H9 (cell line): ENCODE data around the gene LARP6. TPM values are rescaled to one million over a fixed set of nuclear protein-coding genes. Genes with fewer than 3 reads are reported as not detected.

Experiments
- DNase-seq: peaks from one replicate; pipeline ENCODE4 v3.0.0-alpha.2; 2017
- H2AFZ ChIP-seq: one replicate; pipeline ENCODE4 v1.6.1; 2013; ENCODE audit warnings: mild to moderate bottlenecking, low read length, control low read depth, moderate library complexity
- H2AK5ac ChIP-seq: 2 replicates; pipeline ENCODE4 v1.6.1; 2013; ENCODE audit warnings: low read length, control low read depth, mixed read lengths; ENCODE audit not compliant: insufficient read length
- H2BK120ac ChIP-seq: one replicate; pipeline ENCODE4 v1.6.1; 2013; ENCODE audit warnings: low read depth, mild to moderate bottlenecking, low read length, control low read depth, inconsistent platforms; ENCODE audit not compliant: poor library complexity, severe bottlenecking
- H2BK12ac ChIP-seq: 2 replicates; pipeline ENCODE4 v1.6.1; 2013; ENCODE audit warnings: low read length, control low read depth, mixed read lengths, low read depth; ENCODE audit not compliant: insufficient read length
- H2BK15ac ChIP-seq: 2 replicates; pipeline ENCODE4 v1.6.1; 2013; ENCODE audit warnings: low read depth, low read length, control low read depth
- H2BK20ac ChIP-seq: one replicate; pipeline ENCODE4 v1.6.1; 2013; ENCODE audit warnings: low read depth, mild to moderate bottlenecking, low read length, control low read depth, inconsistent platforms; ENCODE audit not compliant: poor library complexity, severe bottlenecking
- H2BK5ac ChIP-seq: 2 replicates; pipeline ENCODE4 v1.6.1; 2013; ENCODE audit warnings: low read length, control low read depth, mixed read lengths; ENCODE audit not compliant: insufficient read length
- H3K14ac ChIP-seq: 2 replicates; pipeline ENCODE4 v1.6.1; 2013; ENCODE audit warnings: low read length, control low read depth; ENCODE audit not compliant: insufficient read depth
- H3K18ac ChIP-seq: 2 replicates; pipeline ENCODE4 v1.6.1; 2013; ENCODE audit warnings: low read depth, mild to moderate bottlenecking, mixed read lengths, low read length, control low read depth; ENCODE audit not compliant: insufficient read length
- H3K23ac ChIP-seq: 2 replicates; pipeline ENCODE4 v1.6.1; 2013; ENCODE audit warnings: low read length, control low read depth, mixed read lengths, low read depth; ENCODE audit not compliant: insufficient read length
- H3K23me2 ChIP-seq: 2 replicates; pipeline ENCODE4 v1.6.1; 2013; ENCODE audit warnings: low read depth, mild to moderate bottlenecking, mixed read lengths, low read length, control low read depth; ENCODE audit not compliant: insufficient read length, poor library complexity, severe bottlenecking
- H3K27ac ChIP-seq: 2 replicates; pipeline ENCODE4 v1.5.1; 2013; ENCODE audit warnings: low read length, control low read depth, mixed read lengths, low read depth; ENCODE audit not compliant: insufficient read length
- H3K27me3 ChIP-seq: 2 replicates; pipeline ENCODE4 v1.6.1; 2013; ENCODE audit warnings: low read length, control low read depth, inconsistent platforms; ENCODE audit not compliant: insufficient read depth
- H3K4ac ChIP-seq: 2 replicates; pipeline ENCODE4 v1.6.1; 2013; ENCODE audit warnings: low read depth, mild to moderate bottlenecking, control low read depth, inconsistent platforms, low read length, moderate library complexity
- H3K4me1 ChIP-seq: 2 replicates; pipeline ENCODE4 v1.6.1; 2013; ENCODE audit warnings: low read length, control low read depth, inconsistent platforms; ENCODE audit not compliant: insufficient read depth
- H3K4me2 ChIP-seq: 2 replicates; pipeline ENCODE4 v1.6.1; 2013; ENCODE audit warnings: low read length, control low read depth, mixed read lengths; ENCODE audit not compliant: insufficient read length, insufficient read depth
- H3K56ac ChIP-seq: 2 replicates; pipeline ENCODE4 v1.6.1; 2013; ENCODE audit warnings: low read depth, mild to moderate bottlenecking, mixed read lengths, low read length, control low read depth; ENCODE audit not compliant: insufficient read length
- H3K79me1 ChIP-seq: 2 replicates; pipeline ENCODE4 v1.6.1; 2013; ENCODE audit warnings: low read depth, mild to moderate bottlenecking, moderate library complexity, low read length, control low read depth, inconsistent platforms; ENCODE audit not compliant: insufficient read depth, poor library complexity, severe bottlenecking
- H3K79me2 ChIP-seq: 2 replicates; pipeline ENCODE4 v1.6.1; 2013; ENCODE audit warnings: low read length, control low read depth, inconsistent platforms; ENCODE audit not compliant: insufficient read depth
- H3K9ac ChIP-seq: 2 replicates; pipeline ENCODE4 v1.6.1; 2013; ENCODE audit warnings: low read length, control low read depth, mixed read lengths; ENCODE audit not compliant: insufficient read length; ENCODE audit errors: extremely low read depth
- H3K9me3 ChIP-seq: one replicate; pipeline ENCODE4 v1.6.1; 2013; ENCODE audit warnings: low read depth, low read length, inconsistent platforms; ENCODE audit not compliant: control insufficient read depth
- H3T11ph ChIP-seq: one replicate; pipeline ENCODE4 v1.6.1; 2013; ENCODE audit warnings: mild to moderate bottlenecking, low read length, control low read depth, inconsistent platforms
- H4K20me1 ChIP-seq: one replicate; pipeline ENCODE4 v1.6.1; 2013; ENCODE audit not compliant: control insufficient read depth, insufficient read length, insufficient read depth
- H4K5ac ChIP-seq: 2 replicates; pipeline ENCODE4 v1.6.1; 2013; ENCODE audit warnings: low read depth, mild to moderate bottlenecking, mixed read lengths, low read length, control low read depth; ENCODE audit not compliant: insufficient read length
- H4K8ac ChIP-seq: replicated peaks from 2 replicates; pipeline ENCODE4 v1.6.1; 2013; ENCODE audit warnings: low read length, control low read depth, mixed read lengths, low read depth; ENCODE audit not compliant: insufficient read length
- H4K91ac ChIP-seq: 2 replicates; pipeline ENCODE4 v1.6.1; 2013; ENCODE audit warnings: low read depth, mild to moderate bottlenecking, moderate library complexity, mixed read lengths, low read length, control low read depth; ENCODE audit not compliant: insufficient read length
- H3K27ac Mint-ChIP-seq, 3 experiments: 2 replicates in 2 of 3; 3 replicates in 1 of 3; pipeline ENCODE4 v1.8.0; 2020 to 2021; ENCODE audit warnings: mixed read lengths in 3 of 3, mild to moderate bottlenecking in 1 of 3, moderate library complexity in 1 of 3
- H3K27me3 Mint-ChIP-seq: 2 replicates; pipeline ENCODE4 v1.8.0; 2021; ENCODE audit warnings: low read depth, mild to moderate bottlenecking, moderate library complexity, mixed read lengths
- H3K36me3 Mint-ChIP-seq, 3 experiments: 2 replicates in 2 of 3; 3 replicates in 1 of 3; pipeline ENCODE4 v1.8.0; 2020 to 2021; ENCODE audit warnings: low read depth in 3 of 3, mixed read lengths in 3 of 3; ENCODE audit not compliant: insufficient read depth in 1 of 3
- H3K4me1 Mint-ChIP-seq, 2 experiments: 2 replicates each; pipeline ENCODE4 v1.8.0; 2020; ENCODE audit warnings: mixed read lengths in 2 of 2
- H3K4me3 Mint-ChIP-seq, 2 experiments: 2 replicates in 1 of 2; 3 replicates in 1 of 2; pipeline ENCODE4 v1.8.0; 2020 to 2021; ENCODE audit warnings: mild to moderate bottlenecking in 2 of 2, mixed read lengths in 2 of 2, moderate library complexity in 1 of 2
- H3K9me3 Mint-ChIP-seq, 2 experiments: 2 replicates in 1 of 2; 3 replicates in 1 of 2; pipeline ENCODE4 v1.8.0; 2020; ENCODE audit warnings: mild to moderate bottlenecking in 2 of 2, mixed read lengths in 2 of 2, moderate library complexity in 1 of 2
- CTCF ChIP-seq: fragments of 200-600 bp; sonication (generic); conservative IDR thresholded peaks from 3 replicates; pipeline ENCODE4 v1.8.0; 2021; ENCODE audit warnings: antibody characterized with exemption, mild to moderate bottlenecking
- WGBS: extraction: QIAGEN DNeasy Blood & Tissue Kit; methylation state at CpG from one replicate; pipeline ENCODE4 v1.1.7; 2013; ENCODE audit warnings: missing lambda C conversion rate, low lambda C conversion rate, mixed read lengths; ENCODE audit not compliant: insufficient read length; ENCODE audit errors: extremely low coverage; 5-methylcytosine and 5-hydroxymethylcytosine counted together
- total RNA-seq: library from RNA; stranded (reverse); gene quantifications from 2 replicates; pipeline ENCODE4 v1.2.1, GENCODE V29; 2021

LARP6 gene
- total RNA-seq, 1 experiment from 2014 or later = 18.9 TPM

DNA sequence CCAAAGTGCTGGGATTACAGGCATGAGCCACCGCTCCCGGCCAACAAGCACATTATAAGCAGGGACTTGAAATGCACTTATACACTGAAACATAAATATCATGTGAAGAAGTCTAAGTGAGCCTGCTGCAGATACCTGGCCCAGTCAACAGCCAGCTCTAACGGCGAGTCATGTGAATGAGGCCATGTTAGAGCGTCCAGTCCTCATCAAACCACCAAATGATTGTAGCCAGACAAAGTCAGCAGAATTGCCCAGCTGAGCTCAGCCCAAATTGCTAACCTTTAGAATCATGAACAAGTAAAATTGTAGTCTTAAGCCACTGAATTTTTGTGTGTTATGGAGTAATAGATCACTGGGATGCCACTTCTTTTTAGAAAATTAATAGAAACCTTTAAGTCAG, 52.8 kb downstream of the LARP6 start:
- no peak for DNase-seq
- Histone ChIP-seq H2AFZ (no peak overlapping the region), H4K20me1 (no peaks in the 10 kb centered on the region), H3K4me1 (no peaks in the 10 kb centered on the region), H3K4ac (no peak overlapping the region), H3K14ac (no peak overlapping the region), H3K4me2 (no peak overlapping the region), H3K27ac (no peak overlapping the region), H2BK5ac (no peak overlapping the region), H3K9me3 (no peaks in the 10 kb centered on the region), H4K91ac (no peak overlapping the region), H2BK15ac (no peak overlapping the region), H3K18ac (no peak overlapping the region), H3K27me3 (no peaks in the 10 kb centered on the region), H2BK12ac (no peak overlapping the region), H3K79me2 (no peaks in the 10 kb centered on the region), H2AK5ac (no peak overlapping the region), H3K56ac (no peak overlapping the region), H2BK20ac (no peak overlapping the region), H3K23me2 (no peaks in the 10 kb centered on the region), H3T11ph (no peak overlapping the region), H4K5ac (no peak overlapping the region), H3K79me1 (no peaks in the 10 kb centered on the region), H3K9ac (no peak overlapping the region), H2BK120ac (no peak overlapping the region), H3K23ac (no peak overlapping the region), H4K8ac (no peak overlapping the region)
- Mint-ChIP-seq H3K9me3 (peaks cover 0 to 3% of the 10 kb centered on the region in 2 experiments; a peak in 3 of 5 replicates), H3K27ac (no peak overlapping the region), H3K36me3 (peaks cover 0 to 2% (median 0%) of the 10 kb centered on the region in 3 experiments; a peak in 2 of 7 replicates), H3K27me3 (no peaks in the 10 kb centered on the region; the same call in 1 of the 2 replicates), H3K4me1 (no peaks in the 10 kb centered on the region), H3K4me3 (no peak overlapping the region)
- no CpG with 5 or more reads among the region's 5 CpGs for WGBS
- TF ChIP-seq CTCF = no peak
